AG04450 (cell line): Measurements from ENCODE around the gene VPS13D. TPM values are rescaled to one million over a fixed set of nuclear protein-coding genes. Genes with fewer than 3 reads are reported as not detected.

Source experiments
- CTCF ChIA-PET: fragments of 300-600, 350-600 bp; formaldehyde crosslinking; extraction: SDS; loops from one replicate; lab custom pipeline; 2022; ENCODE audit warnings: antibody characterized with exemption, inconsistent platforms; lab: Charles Lee
- POLR2A ChIA-PET: fragments of 350-600 bp; formaldehyde crosslinking; extraction: SDS; loops from one replicate; lab custom pipeline; 2021; ENCODE audit warnings: antibody characterized with exemption, inconsistent platforms; lab: Yijun Ruan, JAX
- DNase-seq: peaks from one replicate; pipeline ENCODE4 v3.0.0-alpha.2; 2011; ENCODE audit warnings: low read depth, low spot score
- H3K27ac ChIP-seq: one replicate; pipeline ENCODE4 v1.5.1; 2012; ENCODE audit warnings: low read depth, low read length, control low read depth
- H3K27me3 ChIP-seq: one replicate; pipeline ENCODE4 v1.6.0; 2012; ENCODE audit warnings: low read length; ENCODE audit not compliant: control insufficient read depth, insufficient read depth
- H3K4me3 ChIP-seq: 2 replicates; pipeline ENCODE4 v1.5.1; 2011; ENCODE audit warnings: mild to moderate bottlenecking, low read depth, low read length, control low read depth
- H3K9me3 ChIP-seq: 2 replicates; pipeline ENCODE4 v1.5.1; 2012; ENCODE audit warnings: low read length; ENCODE audit not compliant: control insufficient read depth, insufficient read depth
- polyA plus RNA-seq: library from polyadenylated mRNA; depleted of rRNA; stranded (reverse); fragments of >200 nt; gene quantifications from 2 replicates; pipeline ENCODE4 v1.2.3, GENCODE V29; 2011
- TF ChIP-seq, protein P1 (sequence below): IDR thresholded peaks from 2 replicates; pipeline ENCODE4 v1.5.1; 2011; ENCODE audit warnings: low read depth, low read length, control low read depth, inconsistent platforms

VPS13D gene
- polyA plus RNA-seq, 1 experiment: 18.3 TPM

DNA sequence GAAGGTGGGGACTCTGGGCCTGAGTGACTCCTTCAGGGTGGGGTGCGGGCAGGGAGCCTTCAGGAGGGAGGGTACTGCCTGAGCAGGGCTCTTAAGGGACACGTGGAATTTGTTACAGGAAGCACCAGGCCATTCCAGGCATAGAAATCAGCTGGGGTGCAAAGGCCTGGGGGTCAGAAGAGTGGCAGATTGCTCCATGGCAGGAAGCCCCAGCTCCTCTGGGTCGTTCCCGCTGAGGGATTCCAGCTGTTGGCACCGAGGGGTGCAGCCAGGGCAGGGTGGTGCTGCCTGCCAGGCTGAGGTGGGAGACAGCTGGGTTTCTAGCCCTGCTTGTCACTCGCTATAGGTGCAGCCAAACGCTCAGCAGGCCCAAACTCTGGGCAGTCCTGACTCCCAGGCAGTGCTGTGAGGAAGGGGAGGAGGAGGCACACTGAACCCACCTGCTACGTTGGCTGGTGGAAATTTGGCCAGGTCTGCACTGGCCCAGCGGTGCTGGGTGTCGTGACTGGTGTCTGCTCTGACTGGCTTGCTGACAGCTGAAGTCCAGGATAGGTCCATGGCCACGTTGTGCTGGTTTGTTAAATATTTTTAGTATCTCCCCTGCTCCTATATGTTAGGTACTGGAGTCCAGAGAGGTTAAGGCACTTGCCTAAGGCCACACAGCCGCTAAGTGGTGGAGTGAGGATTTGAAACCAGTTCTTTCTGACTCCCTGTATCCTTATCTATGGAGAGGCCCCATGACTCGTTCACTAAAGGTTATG, 43.7 kb upstream of the VPS13D start:
- no peak for DNase-seq
- TF ChIP-seq, protein P1, sequence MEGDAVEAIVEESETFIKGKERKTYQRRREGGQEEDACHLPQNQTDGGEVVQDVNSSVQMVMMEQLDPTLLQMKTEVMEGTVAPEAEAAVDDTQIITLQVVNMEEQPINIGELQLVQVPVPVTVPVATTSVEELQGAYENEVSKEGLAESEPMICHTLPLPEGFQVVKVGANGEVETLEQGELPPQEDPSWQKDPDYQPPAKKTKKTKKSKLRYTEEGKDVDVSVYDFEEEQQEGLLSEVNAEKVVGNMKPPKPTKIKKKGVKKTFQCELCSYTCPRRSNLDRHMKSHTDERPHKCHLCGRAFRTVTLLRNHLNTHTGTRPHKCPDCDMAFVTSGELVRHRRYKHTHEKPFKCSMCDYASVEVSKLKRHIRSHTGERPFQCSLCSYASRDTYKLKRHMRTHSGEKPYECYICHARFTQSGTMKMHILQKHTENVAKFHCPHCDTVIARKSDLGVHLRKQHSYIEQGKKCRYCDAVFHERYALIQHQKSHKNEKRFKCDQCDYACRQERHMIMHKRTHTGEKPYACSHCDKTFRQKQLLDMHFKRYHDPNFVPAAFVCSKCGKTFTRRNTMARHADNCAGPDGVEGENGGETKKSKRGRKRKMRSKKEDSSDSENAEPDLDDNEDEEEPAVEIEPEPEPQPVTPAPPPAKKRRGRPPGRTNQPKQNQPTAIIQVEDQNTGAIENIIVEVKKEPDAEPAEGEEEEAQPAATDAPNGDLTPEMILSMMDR: no peak
- no peaks in the 10 kb centered on the region; the same call in 1 of the 2 replicates for H3K9me3 ChIP-seq
- CTCF ChIA-PET: interaction anchor here (5.9 kb wide), 1 partner anchor 61 kb away, joined by 59 read pairs; no protein-coding TSS in a partner anchor
- peak overlapping the region; percentile 31 for H3K27ac ChIP-seq
- no peak overlapping the region for H3K4me3 ChIP-seq
- H3K27me3 ChIP-seq: no peaks in the 10 kb centered on the region
- POLR2A ChIA-PET: interaction anchor here (1.4 kb wide), 1 partner anchor 17 kb away, joined by 3 read pairs; no protein-coding TSS in a partner anchor

DNA sequence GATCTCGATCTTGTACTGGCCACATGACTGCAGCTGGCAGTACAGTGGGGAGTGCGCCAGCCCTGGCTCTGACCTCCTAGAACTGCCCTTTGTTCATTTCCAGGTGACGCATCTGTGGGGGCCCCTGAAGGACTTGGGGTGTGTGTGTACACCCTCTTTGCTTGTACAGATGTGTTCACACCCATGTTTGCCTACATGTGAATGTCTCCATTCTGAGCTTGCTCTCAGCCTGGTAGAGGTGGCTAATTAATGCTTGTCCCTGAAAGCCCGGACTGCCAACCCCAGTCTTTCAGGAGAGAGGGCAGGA, 43.2 kb upstream of the VPS13D start:
- H3K9me3 ChIP-seq: no peaks in the 10 kb centered on the region; the same call in 1 of the 2 replicates
- DNase-seq: no peak
- no peak overlapping the region for H3K27ac ChIP-seq
- POLR2A ChIA-PET: no interaction called here
- H3K4me3 ChIP-seq: no peak overlapping the region
- H3K27me3 ChIP-seq: no peaks in the 10 kb centered on the region
- CTCF ChIA-PET: interaction anchor here (5.9 kb wide), 1 partner anchor 62 kb away, joined by 59 read pairs; no protein-coding TSS in a partner anchor
- TF ChIP-seq, protein P1: no peak

DNA sequence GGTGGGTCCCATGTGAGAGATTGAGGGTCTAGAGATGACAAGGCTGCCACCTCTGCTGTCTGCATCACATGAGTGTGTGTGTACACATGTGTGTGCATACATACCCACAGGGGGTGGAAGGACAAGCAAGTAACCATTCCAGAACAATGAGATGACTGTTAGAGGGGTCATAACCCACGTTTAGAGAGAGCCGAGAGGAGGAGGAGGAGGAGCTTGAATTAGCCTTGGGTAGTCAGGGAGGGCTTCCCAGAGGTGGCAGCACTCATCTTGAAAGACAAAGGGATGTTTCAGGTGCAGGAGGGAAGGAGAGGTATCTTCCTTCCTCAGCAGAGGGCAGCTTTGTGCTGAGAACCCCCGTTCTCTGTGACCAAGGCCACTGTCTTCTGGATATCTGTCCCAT, 41.7 kb upstream of the VPS13D start:
- ChIA-PET POLR2A (no interaction called here), CTCF (interaction anchor here (1.1 to 1.6 kb wide), 2 partner anchors 10 to 64 kb away, joined by 3 to 9 read pairs; no protein-coding TSS in a partner anchor)
- Histone ChIP-seq H3K27ac (no peak overlapping the region), H3K27me3 (no peaks in the 10 kb centered on the region), H3K9me3 (no peaks in the 10 kb centered on the region; the same call in 1 of the 2 replicates), H3K4me3 (no peak overlapping the region)
- no peak for DNase-seq
- TF ChIP-seq, protein P1: no peak

DNA sequence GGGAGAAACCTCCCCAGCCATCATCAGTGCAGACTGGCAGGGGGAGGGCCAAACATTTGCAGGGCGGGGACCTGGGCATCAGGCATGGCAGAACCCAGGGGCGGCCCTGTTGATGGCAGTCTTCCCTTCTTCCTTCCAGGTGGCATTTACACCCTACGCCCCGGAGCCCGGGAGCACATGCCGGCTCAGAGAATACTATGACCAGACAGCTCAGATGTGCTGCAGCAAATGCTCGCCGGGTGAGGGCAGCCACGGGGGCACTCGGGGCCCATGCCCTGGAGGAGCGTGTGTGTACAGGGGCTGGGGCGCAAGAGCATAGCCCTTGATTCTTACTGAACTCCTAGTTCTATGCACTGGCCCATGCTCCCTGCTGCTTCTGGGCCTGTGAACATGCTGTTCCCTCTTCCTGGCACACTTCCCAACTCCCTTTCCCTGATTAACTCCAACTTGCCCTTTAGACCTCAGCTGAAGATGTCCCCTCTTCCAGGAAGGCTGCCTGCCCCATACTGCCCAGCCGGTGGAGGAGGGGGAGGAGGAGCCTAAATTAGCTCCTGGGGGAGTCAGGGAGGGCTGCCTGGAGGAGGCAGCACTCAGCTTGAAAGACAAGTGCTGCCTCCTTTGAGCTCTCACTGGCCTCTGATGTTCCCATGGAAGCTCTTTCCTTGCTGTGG, 41.0 kb upstream of the VPS13D start:
- H3K27ac ChIP-seq: no peak overlapping the region
- POLR2A ChIA-PET: no interaction called here
- H3K27me3 ChIP-seq: no peaks in the 10 kb centered on the region
- TF ChIP-seq, protein P1: no peak
- DNase-seq: no peak
- H3K4me3 ChIP-seq: no peak overlapping the region
- CTCF ChIA-PET: interaction anchor here (1.1 to 1.6 kb wide), 2 partner anchors 11 to 64 kb away, joined by 3 to 9 read pairs; no protein-coding TSS in a partner anchor
- no peaks in the 10 kb centered on the region; the same call in 1 of the 2 replicates for H3K9me3 ChIP-seq

DNA sequence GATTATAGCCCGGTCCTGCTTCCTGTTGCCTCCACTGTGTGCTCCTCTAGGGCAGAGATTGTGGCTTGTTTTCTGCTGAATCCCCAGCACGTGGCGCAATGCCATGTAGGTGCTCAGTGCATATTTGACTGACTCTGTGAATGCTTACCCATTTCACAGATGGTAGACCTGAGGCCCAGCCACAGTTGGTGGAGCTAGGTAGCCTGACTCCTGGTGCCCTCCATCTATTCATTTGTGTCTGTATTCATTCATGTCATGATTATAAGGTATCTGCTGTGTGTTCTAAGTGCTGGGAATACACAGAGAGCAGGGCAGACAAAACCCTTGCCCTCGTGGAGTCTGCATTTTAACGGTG, 40.5 kb upstream of the VPS13D start:
- POLR2A ChIA-PET: no interaction called here
- Histone ChIP-seq H3K27ac (no peak overlapping the region), H3K4me3 (no peak overlapping the region), H3K9me3 (no peaks in the 10 kb centered on the region; the same call in 1 of the 2 replicates), H3K27me3 (no peaks in the 10 kb centered on the region)
- TF ChIP-seq, protein P1: no peak
- CTCF ChIA-PET: no interaction called here
- DNase-seq: no peak
